NCI-H774 (cell line): ENCODE results near the gene PKD1L1.
"Not testable (repeated sequence)": the region's sequence is repeated elsewhere in the genome, so short reads cannot be mapped to it uniquely, and the experiment has no call there.

Source experiments
- DNase-seq: peaks from one replicate; lab custom pipeline; 2025; lab: John Stamatoyannopoulos, UW

Gene PKD1L1

DNA sequence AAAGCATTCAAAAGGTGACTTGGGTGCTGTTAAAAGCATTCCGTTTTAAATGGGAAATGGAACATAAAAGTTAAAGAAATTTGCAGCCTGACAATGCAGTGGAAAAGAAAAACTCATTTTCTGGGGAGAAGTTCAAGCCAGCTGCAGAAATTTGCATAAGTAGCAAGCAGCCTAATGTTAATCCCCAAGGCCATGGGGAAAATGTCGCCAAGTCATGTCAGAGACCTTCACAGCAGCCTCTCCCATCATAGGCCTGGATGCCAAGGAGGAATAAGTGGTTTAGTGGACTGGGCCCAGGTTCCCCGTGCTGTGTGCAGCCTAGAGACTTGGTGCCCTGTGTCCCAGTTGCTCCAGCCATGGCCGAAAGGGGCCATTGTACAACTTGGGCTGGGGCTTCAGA is 154.2 kb downstream of the PKD1L1 start:
- DNase-seq, result no peak

DNA sequence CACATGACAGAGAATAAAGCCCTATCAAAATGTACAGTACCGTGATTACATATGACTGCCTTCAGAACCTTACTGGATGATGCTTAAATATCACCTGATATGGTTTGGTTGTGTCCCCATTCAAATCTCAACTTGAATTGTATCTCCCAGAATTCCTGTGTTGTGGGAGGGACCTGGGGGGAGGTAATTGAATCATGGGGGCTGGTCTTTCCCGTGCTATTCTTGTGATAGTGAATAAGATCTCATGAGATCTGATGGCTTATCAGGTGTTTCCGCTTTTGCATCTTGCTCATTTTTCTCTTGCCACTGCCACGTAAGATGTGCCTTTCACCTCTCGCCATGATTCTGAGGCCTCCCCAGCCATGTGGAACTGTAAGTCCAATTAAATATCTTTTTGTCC is 155.1 kb downstream of the PKD1L1 start:
- DNase-seq, result not testable (repeated sequence)

DNA sequence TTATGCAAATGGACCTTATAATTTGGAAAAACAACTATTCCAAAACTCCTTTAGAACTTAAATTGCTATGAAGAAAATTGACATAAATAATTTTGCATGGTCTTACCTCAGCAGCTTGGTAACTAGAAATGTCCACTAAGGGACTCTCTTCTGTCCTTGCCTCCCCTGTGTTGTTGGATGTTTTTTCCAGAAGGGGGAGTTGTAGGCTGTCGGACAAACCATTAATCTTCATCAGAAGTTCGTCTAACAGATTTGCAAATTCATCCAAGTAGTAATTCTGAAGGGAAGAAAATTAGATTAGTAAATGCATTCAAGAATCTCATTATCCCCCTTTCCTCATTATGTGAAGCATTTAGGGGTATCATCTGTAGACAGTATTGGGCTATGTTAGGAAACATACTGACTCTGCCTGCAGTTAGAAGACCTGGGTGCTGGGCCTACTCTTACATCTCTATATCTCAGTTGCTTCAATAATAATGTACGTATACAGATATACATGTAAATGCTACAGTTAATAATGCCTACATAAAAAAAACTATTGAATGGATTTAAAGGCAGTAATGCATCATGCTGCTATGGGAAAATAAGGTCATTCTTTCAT is 155.6 kb downstream of the PKD1L1 start:
- no peak for DNase-seq

GRCh38 chr7:47791682-47792081 is 156.6 kb downstream of the PKD1L1 start:
- DNase-seq, result no peak

DNA sequence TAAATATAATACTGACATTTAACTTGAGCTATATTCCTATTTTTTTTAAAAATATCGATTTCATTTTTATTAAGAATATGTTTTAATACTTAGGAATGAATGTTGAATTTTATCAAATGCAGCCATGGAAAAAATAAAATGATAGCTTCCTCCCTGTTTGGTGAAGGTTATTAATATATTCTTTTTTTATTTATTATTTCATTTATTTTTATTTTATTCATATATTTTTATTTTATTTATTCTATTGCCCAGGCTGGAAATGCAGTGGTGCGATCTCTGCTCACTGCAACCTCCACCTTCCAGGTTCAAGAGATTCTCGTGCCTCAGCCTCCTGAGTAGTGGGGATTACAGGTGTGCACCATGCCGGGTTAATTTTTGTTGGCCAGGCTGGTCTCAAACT is 160.2 kb downstream of the PKD1L1 start:
- no peak for DNase-seq

DNA sequence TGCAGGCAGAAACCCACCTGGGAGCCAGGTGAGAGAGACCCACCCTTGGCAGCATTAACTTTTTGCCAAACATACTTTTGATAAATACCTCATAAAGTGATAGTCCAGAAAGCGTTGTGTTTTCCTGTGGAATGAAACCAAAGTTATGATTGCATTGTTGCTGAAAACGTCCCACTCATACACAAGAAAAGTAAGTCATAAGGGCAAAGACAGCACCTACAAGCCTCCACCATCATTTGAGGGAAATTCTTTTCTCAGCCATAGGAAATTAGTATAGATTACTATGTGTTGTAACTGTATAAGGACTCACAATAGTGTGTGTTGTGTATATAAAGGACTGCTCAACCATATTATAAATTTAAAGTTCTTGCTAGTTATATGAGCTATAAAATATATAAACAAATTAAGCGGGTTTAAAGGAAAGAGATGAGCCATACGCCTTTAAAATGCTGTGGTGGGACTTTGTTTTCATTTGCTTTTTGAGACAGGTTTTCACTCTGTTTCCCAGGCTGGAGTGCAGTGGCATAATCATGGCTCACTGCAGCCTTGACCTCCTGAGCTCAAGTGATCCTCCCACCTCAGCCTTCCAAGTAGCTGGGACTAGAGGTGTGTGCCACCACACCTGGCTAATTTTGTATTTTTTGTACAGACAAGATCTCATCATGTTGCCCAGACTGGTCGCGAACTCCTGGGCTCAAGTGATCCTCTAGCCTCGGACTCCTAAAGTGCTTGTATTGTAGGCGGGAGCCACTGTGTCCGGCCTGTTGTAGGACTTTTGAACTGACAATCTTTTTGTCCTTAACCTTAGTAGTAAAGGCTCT is 160.8 kb downstream of the PKD1L1 start:
- no peak for DNase-seq

DNA sequence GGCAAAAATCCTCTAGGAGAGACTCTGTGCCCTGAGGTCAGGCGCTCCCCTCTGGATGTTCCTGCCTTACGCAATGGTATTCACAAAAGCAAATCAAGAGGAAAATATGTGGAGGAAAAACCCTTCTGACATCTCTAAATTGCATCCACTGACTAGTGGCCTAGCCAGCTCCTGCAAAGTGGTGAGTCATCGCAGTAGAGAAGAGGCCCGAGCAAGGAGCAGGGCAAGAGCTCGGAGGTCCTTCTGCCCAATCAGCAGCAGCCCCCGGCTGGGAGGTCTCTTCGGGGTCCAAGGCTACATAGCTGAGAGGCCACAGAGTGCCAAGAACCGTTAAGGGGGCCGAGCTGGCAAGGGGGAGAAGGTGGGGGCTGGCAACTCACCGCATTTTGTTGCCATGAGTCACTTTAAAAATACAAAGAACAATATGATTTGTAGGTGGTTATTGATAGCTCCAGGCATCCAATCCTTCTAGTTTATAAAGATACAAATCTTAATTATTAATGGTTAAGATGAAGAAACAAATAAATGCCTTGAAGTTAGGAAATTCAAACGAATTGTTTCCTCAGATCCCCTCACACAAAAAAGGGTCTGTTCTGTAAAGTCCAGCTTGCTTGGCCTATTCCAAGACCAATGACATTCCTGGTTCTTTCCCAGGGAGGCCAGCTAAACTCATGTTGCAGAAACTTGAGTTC is 161.6 kb downstream of the PKD1L1 start:
- no peak for DNase-seq

- DNase-seq, result no peak
Observed at GRCh38 chr7:47785923-47786556, 162.2 kb downstream of the PKD1L1 start.

- no peak for DNase-seq
Observed at GRCh38 chr7:47783456-47784223, 164.6 kb downstream of the PKD1L1 start.

- no peak for DNase-seq
Observed at GRCh38 chr7:47782792-47783191, 165.5 kb downstream of the PKD1L1 start.

DNA sequence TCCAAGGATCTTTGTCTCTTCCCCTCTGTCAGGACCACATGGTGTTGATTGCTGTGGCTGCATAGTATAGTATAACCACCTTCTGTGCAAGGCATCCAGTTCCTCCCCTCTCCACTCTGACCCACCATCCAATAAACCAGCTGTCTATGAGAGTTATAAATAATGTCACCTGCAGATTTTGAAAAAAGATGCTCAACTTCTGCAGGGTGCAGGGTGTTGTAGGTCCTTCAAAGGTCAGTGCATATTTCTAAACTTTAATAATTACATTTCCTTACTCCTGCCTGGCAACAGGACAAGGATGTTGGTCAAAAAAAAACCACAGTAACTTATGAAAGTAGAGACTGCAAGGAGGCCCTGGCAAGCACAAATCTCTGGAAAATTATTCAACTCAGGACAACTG is 166.2 kb downstream of the PKD1L1 start:
- DNase-seq, result no peak

DNA sequence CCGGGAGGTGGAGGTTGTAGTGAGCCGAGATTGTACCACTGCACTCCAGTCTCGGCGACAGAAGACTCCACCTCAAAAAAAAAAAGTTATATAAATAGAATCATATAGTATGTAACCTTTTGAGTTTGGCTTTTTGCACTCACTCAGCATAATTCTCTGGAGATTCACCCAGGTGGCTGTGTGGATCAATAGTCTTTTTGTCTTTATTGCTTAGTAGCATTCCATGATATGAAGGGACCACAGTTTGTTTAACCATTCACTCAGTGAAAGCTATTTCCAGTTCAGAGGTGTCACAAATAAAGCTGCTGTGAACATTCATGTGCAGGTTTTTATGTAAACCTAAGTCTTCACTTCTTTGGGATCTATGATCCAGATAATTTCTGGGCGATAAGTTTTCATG is 167.7 kb downstream of the PKD1L1 start:
- no peak for DNase-seq

DNA sequence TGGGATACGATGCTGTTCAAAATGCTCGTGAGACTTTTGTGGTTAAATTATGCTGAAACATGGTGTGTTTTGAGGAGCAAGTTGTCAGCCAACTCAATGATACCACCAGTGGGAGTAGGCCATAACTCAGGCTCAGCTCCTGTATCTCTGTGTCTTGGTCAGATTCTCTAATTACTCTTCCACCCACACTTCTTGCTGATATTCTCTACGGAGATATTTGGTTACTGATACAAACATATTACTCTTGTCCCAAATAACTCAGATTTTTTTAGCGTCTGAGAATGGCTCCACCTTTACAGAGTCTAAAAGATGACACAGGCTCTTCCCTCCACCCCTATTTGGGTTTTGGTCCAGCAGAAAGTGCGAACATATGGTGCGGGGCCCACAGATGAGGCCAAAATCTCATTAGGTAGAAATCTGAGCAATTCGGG is 168.9 kb downstream of the PKD1L1 start:
- DNase-seq, result no peak

- no peak for DNase-seq
Observed at GRCh38 chr7:47778153-47778661, 170.1 kb downstream of the PKD1L1 start.

DNA sequence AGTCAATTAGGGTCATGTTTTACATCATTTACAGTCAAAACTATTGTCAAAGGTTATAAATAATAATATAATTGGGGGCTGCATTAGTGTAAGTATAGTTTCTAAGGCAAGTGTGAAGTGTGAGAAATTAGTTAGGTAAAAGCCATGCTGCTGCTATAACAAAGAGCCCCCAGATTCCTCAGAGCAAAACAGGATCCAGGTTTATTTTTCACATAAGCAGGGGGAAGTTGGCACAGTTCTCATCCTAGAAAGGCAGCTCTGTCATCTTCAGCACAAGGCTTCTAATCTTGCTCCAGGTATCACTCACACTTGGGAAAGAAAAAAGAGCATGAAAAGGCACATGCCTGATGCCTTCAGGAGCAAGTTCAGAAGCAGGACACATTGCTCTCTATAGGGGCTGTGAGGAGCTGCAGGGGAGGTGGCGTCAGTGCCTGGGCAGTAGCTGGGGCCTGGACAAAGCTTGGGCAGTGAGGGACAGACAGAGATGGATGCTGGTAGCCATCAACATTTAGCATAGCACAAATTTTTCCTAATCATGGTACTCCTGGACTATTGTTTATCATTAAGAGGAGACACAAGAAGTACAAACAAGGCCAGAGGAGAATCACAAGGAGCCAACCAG is 170.6 kb downstream of the PKD1L1 start:
- DNase-seq, result no peak

DNA sequence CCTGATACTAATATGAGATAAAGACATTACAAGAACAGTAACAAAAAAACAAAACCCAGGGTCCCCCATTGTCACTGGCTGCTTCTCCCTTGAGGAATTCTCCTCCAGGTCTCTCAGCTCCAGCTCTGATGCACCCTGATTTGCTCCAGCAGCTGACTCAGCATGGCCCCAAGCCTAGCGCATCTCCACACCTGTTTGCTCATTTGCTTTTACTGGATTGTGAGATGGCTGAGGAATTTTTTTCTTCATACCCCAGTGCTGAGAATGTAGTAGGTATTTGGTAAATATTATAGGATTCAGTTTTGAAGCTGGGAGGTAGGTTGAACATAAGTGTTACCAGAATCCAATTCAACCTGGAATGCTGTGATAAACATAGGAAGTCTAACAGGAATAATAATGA is 171.9 kb downstream of the PKD1L1 start:
- DNase-seq, result no peak

- DNase-seq, result no peak
Observed at GRCh38 chr7:47775238-47775637, 173.0 kb downstream of the PKD1L1 start.

GRCh38 chr7:47772492-47772891 is 175.8 kb downstream of the PKD1L1 start:
- no peak for DNase-seq

GRCh38 chr7:47771990-47772360 is 176.3 kb downstream of the PKD1L1 start:
- no peak for DNase-seq

DNA sequence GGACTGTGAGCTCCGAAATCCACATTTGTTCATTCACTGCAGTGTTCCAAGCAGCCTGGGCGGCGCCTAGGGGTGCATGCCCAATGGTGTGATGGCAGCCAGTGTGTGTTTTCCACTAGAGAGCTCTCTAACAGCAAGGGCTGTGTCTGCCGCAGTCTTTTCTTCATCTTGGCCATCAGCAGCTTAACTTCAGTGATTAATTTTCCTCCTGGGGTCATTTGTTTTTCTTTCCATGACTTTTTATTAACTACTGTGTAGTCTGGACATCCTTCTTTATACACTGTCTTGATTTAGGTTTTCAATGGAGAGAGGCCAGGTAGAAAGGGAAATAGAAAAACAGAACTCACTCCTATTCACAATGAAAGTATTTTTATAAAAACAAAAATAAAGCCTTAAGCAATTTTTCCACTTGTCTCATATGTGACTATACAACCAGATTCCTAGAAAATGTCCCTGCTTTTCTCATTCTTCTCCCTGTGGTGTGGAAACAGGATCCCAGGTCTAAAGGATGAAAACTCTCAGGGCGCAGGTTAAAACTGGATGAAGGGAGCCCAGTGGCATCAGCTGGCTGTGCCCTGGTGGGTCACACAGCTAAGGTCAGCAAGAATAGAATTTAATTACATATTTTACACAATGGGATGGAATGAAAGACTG is 176.8 kb downstream of the PKD1L1 start:
- DNase-seq, result peak; percentile 24

GRCh38 chr7:47766126-47766525 is 182.1 kb downstream of the PKD1L1 start:
- no peak for DNase-seq
